PFSK-1 (cell line): ENCODE data around the gene CEP78.

Source experiments
- FOXP2 ChIP-seq: optimal IDR thresholded peaks from 2 replicates; pipeline ENCODE3; 2011; ENCODE audit warnings: borderline replicate concordance, control low read depth, inconsistent platforms; ENCODE audit not compliant: insufficient read depth; ENCODE audit errors: extremely low read length, extremely low read depth
- POLR2AphosphoS5 ChIP-seq: IDR thresholded peaks from 2 replicates; pipeline ENCODE4 v1.6.1; 2012; ENCODE audit warnings: low read depth, mild to moderate bottlenecking, control low read depth, low read length, moderate library complexity
- SIN3A ChIP-seq: IDR thresholded peaks from 2 replicates; pipeline ENCODE4 v1.6.1; 2012; ENCODE audit warnings: mild to moderate bottlenecking, low read length, moderate library complexity, borderline replicate concordance; ENCODE audit not compliant: insufficient read depth
- TAF1 ChIP-seq: IDR thresholded peaks from 2 replicates; pipeline ENCODE4 v1.6.1; 2012; ENCODE audit warnings: low read length, control low read depth, borderline replicate concordance; ENCODE audit not compliant: insufficient read depth
- TF ChIP-seq, protein P1 (sequence below), 2 experiments: IDR thresholded peaks; 2 replicates each; pipeline versions ENCODE4 v1.6.1 to v1.8.0; 2011 to 2012; ENCODE audit warnings: low read depth in 2 of 2, low read length in 2 of 2, control low read depth in 1 of 2, inconsistent platforms in 1 of 2, mild to moderate bottlenecking in 1 of 2, moderate library complexity in 1 of 2; ENCODE audit not compliant: insufficient read depth in 1 of 2

CEP78 gene

DNA sequence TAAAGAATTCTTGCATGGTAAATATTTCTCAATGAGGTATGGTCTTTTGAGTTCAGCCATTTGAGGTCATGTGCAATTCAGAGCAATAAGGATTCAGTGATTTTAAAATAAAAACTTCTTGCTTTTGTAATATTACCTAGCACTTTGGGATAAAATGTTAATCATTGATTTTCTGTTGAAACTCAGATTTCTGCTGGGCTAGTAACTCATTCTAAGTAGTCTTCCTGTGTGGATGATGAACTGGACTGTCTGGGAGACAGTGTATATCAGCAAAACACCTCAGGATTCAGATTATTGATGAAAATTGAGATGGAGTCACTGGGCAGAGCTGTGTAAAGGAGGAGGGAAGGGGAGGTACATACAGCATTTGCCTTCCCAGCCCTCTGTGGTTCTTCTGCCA is 50.2 kb downstream of the CEP78 start:
- TF ChIP-seq SIN3A (no peak), FOXP2 (no peak), TAF1 (no peak), POLR2AphosphoS5 (no peak)
- TF ChIP-seq, protein P1, sequence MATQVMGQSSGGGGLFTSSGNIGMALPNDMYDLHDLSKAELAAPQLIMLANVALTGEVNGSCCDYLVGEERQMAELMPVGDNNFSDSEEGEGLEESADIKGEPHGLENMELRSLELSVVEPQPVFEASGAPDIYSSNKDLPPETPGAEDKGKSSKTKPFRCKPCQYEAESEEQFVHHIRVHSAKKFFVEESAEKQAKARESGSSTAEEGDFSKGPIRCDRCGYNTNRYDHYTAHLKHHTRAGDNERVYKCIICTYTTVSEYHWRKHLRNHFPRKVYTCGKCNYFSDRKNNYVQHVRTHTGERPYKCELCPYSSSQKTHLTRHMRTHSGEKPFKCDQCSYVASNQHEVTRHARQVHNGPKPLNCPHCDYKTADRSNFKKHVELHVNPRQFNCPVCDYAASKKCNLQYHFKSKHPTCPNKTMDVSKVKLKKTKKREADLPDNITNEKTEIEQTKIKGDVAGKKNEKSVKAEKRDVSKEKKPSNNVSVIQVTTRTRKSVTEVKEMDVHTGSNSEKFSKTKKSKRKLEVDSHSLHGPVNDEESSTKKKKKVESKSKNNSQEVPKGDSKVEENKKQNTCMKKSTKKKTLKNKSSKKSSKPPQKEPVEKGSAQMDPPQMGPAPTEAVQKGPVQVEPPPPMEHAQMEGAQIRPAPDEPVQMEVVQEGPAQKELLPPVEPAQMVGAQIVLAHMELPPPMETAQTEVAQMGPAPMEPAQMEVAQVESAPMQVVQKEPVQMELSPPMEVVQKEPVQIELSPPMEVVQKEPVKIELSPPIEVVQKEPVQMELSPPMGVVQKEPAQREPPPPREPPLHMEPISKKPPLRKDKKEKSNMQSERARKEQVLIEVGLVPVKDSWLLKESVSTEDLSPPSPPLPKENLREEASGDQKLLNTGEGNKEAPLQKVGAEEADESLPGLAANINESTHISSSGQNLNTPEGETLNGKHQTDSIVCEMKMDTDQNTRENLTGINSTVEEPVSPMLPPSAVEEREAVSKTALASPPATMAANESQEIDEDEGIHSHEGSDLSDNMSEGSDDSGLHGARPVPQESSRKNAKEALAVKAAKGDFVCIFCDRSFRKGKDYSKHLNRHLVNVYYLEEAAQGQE (IDR thresholded peaks at IDR 0.05; ENCODE audit: insufficient read depth in 1 of 2, low read depth in 2 of 2, low read length in 2 of 2), result no peak

DNA sequence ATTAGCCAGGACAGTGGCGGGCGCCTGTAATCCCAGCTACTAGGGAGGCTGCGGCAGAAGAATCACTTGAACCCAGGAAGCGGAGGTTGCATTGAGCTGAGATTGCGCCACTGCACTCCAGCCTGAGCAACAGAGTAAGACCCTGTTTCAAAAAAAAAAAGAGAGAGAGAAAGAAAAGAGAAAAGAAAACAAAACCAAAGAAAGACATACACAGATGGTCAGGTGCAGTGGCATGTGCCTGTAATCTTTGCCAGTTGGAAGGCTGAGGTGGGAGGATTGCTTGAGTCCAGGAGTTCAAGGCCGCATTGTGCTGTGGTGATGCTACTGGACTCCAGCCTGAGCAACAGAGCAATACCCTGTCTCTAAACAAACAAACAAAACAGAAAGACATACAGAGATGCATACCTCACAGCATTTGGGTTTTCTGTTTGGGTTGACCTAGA is 51.1 kb downstream of the CEP78 start:
- TF ChIP-seq, protein P1 (IDR thresholded peaks at IDR 0.05; ENCODE audit: insufficient read depth in 1 of 2, low read depth in 2 of 2, low read length in 2 of 2), result no peak
- no peak for TF ChIP-seq TAF1
- TF ChIP-seq SIN3A, result no peak
- no peak for TF ChIP-seq FOXP2
- no peak for TF ChIP-seq POLR2AphosphoS5

DNA sequence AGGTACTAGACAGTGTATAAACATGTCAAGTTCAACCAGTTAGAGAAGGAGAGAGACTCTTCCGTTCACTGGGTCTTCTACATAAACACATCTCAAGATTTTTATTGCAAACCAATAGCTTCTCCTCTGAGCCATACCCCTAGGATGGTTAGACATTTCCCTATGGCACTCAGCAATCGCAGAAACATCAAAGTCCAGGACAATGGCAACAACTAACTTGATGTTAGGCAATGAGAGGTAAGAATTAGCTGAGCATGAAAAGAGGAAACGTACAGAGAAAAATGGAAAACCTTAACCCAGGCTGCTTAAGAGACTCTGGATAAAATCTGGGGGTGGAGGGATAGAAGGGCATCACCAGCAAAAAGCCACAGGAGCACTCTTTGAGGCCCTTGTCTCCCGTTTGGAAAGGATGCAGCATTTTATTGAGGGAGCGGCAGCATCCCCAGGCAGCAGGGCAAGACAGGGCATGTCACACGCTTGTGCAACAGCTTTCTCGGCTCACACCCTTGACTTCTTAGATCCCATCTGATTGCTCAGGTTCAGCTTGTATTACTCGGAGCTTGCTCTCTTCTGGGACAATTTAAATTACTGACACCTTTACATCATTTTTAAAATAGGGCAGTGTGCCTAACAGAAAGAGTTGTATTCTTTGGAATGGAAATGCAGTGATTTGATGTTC is 52.5 kb downstream of the CEP78 start:
- TF ChIP-seq POLR2AphosphoS5, result no peak
- no peak for TF ChIP-seq SIN3A
- TF ChIP-seq, protein P1 (IDR thresholded peaks at IDR 0.05; ENCODE audit: insufficient read depth in 1 of 2, low read depth in 2 of 2, low read length in 2 of 2), result no peak
- TF ChIP-seq TAF1, result no peak
- no peak for TF ChIP-seq FOXP2

DNA sequence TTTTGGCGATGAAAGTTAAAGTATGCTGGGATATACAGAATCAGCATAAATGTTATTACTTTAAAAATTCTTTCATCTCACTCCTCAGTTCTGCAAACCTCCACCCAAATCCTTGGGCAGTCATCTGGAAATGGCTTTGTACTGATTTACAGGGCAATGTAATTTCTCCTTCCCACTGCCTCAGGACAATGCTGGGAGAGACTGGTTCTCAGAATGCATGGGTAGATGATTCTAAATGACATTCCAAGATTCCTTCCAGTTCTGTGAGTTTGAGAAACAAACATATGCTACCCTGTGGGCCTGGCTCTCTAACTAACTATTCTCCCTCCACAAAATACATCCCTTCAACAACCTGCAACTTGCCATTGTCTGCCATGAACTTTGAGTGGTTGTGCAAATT is 53.6 kb downstream of the CEP78 start:
- TF ChIP-seq POLR2AphosphoS5 (no peak), SIN3A (no peak), FOXP2 (no peak), TAF1 (no peak)
- TF ChIP-seq, protein P1 (IDR thresholded peaks at IDR 0.05; ENCODE audit: insufficient read depth in 1 of 2, low read depth in 2 of 2, low read length in 2 of 2), result no peak
